H1 (cell line): ENCODE measurements around the gene POU4F1. TPM values are rescaled to one million over a fixed set of nuclear protein-coding genes. Genes with fewer than 3 reads are reported as not detected.
A peak's percentile ranks its signal among the peaks of the same experiment; 100 is the strongest.

Experiments used
- CTCF ChIA-PET: fragments of 300-600 bp; sonication (Branson Sonifier 250); formaldehyde crosslinking; loops from one replicate; lab custom pipeline; 2021; ENCODE audit not compliant: partially characterized antibody; lab: Charles Lee
- POLR2A ChIA-PET: fragments of 300-600 bp; sonication (Branson Sonifier 250); formaldehyde crosslinking; loops from one replicate; lab custom pipeline; 2021; ENCODE audit warnings: inconsistent platforms; ENCODE audit not compliant: partially characterized antibody; lab: Charles Lee
- DNase-seq, 2 experiments: peaks; one replicate each; pipeline versions ENCODE4 v3.0.0 to v3.0.0-alpha.2; 2010 to 2022; ENCODE audit warnings: low spot score in 2 of 2, low read depth in 1 of 2, mixed read lengths in 1 of 2
- FAIRE-seq: peaks from 2 replicates; lab custom pipeline; 2011; peaks lifted over from hg19 to GRCh38; lab: Jason Lieb, UNC
- H2AFZ ChIP-seq: 2 replicates; pipeline ENCODE4 v1.8.1; 2012; ENCODE audit warnings: low read length, inconsistent platforms
- H2AK5ac ChIP-seq: 2 replicates; pipeline ENCODE4 v1.6.1; 2013; ENCODE audit warnings: low read depth, low read length
- H2BK120ac ChIP-seq: replicated peaks from 2 replicates; pipeline ENCODE3; 2013; ENCODE audit warnings: low read depth, low read length, inconsistent platforms
- H2BK12ac ChIP-seq: 2 replicates; pipeline ENCODE4 v1.6.1; 2013; ENCODE audit warnings: low read depth, low read length
- H2BK15ac ChIP-seq: 2 replicates; pipeline ENCODE4 v1.6.1; 2013; ENCODE audit warnings: low read length
- H2BK20ac ChIP-seq: 2 replicates; pipeline ENCODE4 v1.6.1; 2013; ENCODE audit warnings: low read length
- H2BK5ac ChIP-seq: 2 replicates; pipeline ENCODE4 v1.6.1; 2013; ENCODE audit warnings: low read depth, low read length
- H3K14ac ChIP-seq: 2 replicates; pipeline ENCODE4 v1.6.1; 2013; ENCODE audit warnings: inconsistent platforms; ENCODE audit not compliant: insufficient read length
- H3K18ac ChIP-seq: 2 replicates; pipeline ENCODE4 v1.6.1; 2013; ENCODE audit warnings: low read length; ENCODE audit errors: extremely low read depth
- H3K23ac ChIP-seq: 2 replicates; pipeline ENCODE4 v1.6.1; 2013; ENCODE audit warnings: inconsistent platforms; ENCODE audit not compliant: insufficient read length
- H3K23me2 ChIP-seq: 2 replicates; pipeline ENCODE4 v1.6.1; 2013; ENCODE audit warnings: low read depth, low read length
- H3K27ac ChIP-seq: 2 replicates; pipeline ENCODE4 v1.6.1; 2011; ENCODE audit warnings: low read depth, low read length, inconsistent platforms
- H3K27me3 ChIP-seq, 4 experiments: replicated peaks in 1 of 4; 1 replicate in 1 of 4; 2 replicates in 3 of 4; pipeline versions ENCODE4 v1.6.1 to v1.8.1; 2011 to 2013; ENCODE audit warnings: low read length in 3 of 4, mild to moderate bottlenecking in 3 of 4, inconsistent platforms in 2 of 4, mixed read lengths in 2 of 4, moderate library complexity in 1 of 4; ENCODE audit not compliant: control insufficient read depth in 3 of 4, insufficient read depth in 3 of 4; ENCODE audit errors: extremely low read depth in 1 of 4
- H3K36me3 ChIP-seq, 4 experiments: 2 replicates each; pipeline versions ENCODE4 v1.6.1 to v1.8.1; 2011 to 2013; ENCODE audit warnings: mild to moderate bottlenecking in 4 of 4, low read length in 3 of 4, moderate library complexity in 2 of 4, control low read depth in 1 of 4, inconsistent platforms in 1 of 4; ENCODE audit not compliant: insufficient read depth in 4 of 4, control insufficient read depth in 2 of 4
- H3K4ac ChIP-seq: replicated peaks from 2 replicates; pipeline ENCODE3; 2013; ENCODE audit warnings: low read length, low read depth, mixed read lengths, inconsistent platforms; ENCODE audit not compliant: insufficient read length
- H3K4me1 ChIP-seq, 4 experiments: replicated peaks in 1 of 4; 1 replicate in 1 of 4; 2 replicates in 3 of 4; pipeline versions ENCODE4 v1.6.1 to v1.8.1; 2011 to 2013; ENCODE audit warnings: low read length in 3 of 4, inconsistent platforms in 2 of 4, mixed read lengths in 1 of 4; ENCODE audit not compliant: insufficient read depth in 4 of 4, control insufficient read depth in 3 of 4
- H3K4me2 ChIP-seq, 2 experiments: 2 replicates each; pipeline versions ENCODE4 v1.6.1 to v1.8.1; 2011 to 2013; ENCODE audit warnings: low read depth in 2 of 2, low read length in 2 of 2, control low read depth in 1 of 2, inconsistent platforms in 1 of 2, mild to moderate bottlenecking in 1 of 2; ENCODE audit not compliant: insufficient read depth in 1 of 2
- H3K4me3 ChIP-seq, 4 experiments: fragments of 200-600, 300-600 bp in 1 of 4; sonication (generic), shearing (Covaris generic), sonication (Bioruptor Twin) in 1 of 4; 2 replicates each; pipeline versions ENCODE4 v1.5.1 to v1.8.1; 2011 to 2016; ENCODE audit warnings: low read length in 4 of 4, low read depth in 3 of 4, control low read depth in 2 of 4, inconsistent platforms in 2 of 4, mild to moderate bottlenecking in 2 of 4, mixed read lengths in 1 of 4, moderate library complexity in 1 of 4; ENCODE audit not compliant: insufficient read depth in 2 of 4; ENCODE audit errors: extremely low read depth in 1 of 4
- H3K56ac ChIP-seq: replicated peaks from 2 replicates; pipeline ENCODE3; 2013; ENCODE audit warnings: low read depth, mild to moderate bottlenecking, mixed read lengths, low read length, inconsistent platforms; ENCODE audit not compliant: insufficient read length
- H3K79me1 ChIP-seq: 2 replicates; pipeline ENCODE4 v1.6.1; 2013; ENCODE audit warnings: low read depth, low read length, control low read depth
- H3K79me2 ChIP-seq, 2 experiments: 2 replicates each; pipeline versions ENCODE4 v1.6.1 to v1.8.1; 2012 to 2013; ENCODE audit warnings: low read length in 2 of 2, mild to moderate bottlenecking in 2 of 2, inconsistent platforms in 1 of 2; ENCODE audit not compliant: insufficient read depth in 2 of 2, control insufficient read depth in 1 of 2
- H3K9ac ChIP-seq, 4 experiments: replicated peaks in 1 of 4; 1 replicate in 1 of 4; 2 replicates in 3 of 4; pipeline versions ENCODE4 v1.6.1 to v1.8.1; 2011 to 2013; ENCODE audit warnings: low read depth in 3 of 4, low read length in 3 of 4, control low read depth in 2 of 4, mild to moderate bottlenecking in 2 of 4, moderate library complexity in 2 of 4, inconsistent platforms in 1 of 4; ENCODE audit errors: extremely low read depth in 1 of 4
- H3K9me3 ChIP-seq, 2 experiments: 2 replicates each; pipeline versions ENCODE4 v1.6.1 to v1.8.1; 2012 to 2013; ENCODE audit warnings: mild to moderate bottlenecking in 2 of 2, moderate library complexity in 2 of 2, control low read depth in 1 of 2, inconsistent platforms in 1 of 2, low read depth in 1 of 2, low read length in 1 of 2, mixed read lengths in 1 of 2; ENCODE audit not compliant: insufficient read depth in 2 of 2
- H4K20me1 ChIP-seq, 2 experiments: replicated peaks in 1 of 2; 2 replicates each; pipeline versions ENCODE3 to v1.8.1; 2011 to 2013; ENCODE audit warnings: inconsistent platforms in 2 of 2, low read length in 2 of 2, mild to moderate bottlenecking in 1 of 2; ENCODE audit not compliant: insufficient read depth in 2 of 2, control insufficient read depth in 1 of 2
- H4K5ac ChIP-seq: 2 replicates; pipeline ENCODE4 v1.6.1; 2013; ENCODE audit warnings: low read length, low read depth, mixed read lengths, inconsistent platforms; ENCODE audit not compliant: insufficient read length
- H4K8ac ChIP-seq: 2 replicates; pipeline ENCODE4 v1.8.0; 2013; ENCODE audit warnings: mild to moderate bottlenecking, moderate library complexity, low read length, inconsistent platforms; ENCODE audit not compliant: insufficient read depth; ENCODE audit errors: extremely low read depth
- H4K91ac ChIP-seq: replicated peaks from 2 replicates; pipeline ENCODE3; 2013; ENCODE audit warnings: low read length, mixed read lengths, inconsistent platforms; ENCODE audit not compliant: insufficient read length
- EP300 ChIP-seq, 2 experiments: IDR thresholded peaks; 1 replicate in 1 of 2; 2 replicates in 1 of 2; pipeline ENCODE4 v1.6.1; 2011 to 2012; ENCODE audit warnings: low read depth in 2 of 2, low read length in 2 of 2, mild to moderate bottlenecking in 2 of 2, borderline replicate concordance in 1 of 2, inconsistent platforms in 1 of 2, moderate library complexity in 1 of 2
- EZH2 ChIP-seq: fragments of 200-600 bp; sonication (generic); IDR thresholded peaks from 2 replicates; pipeline ENCODE4 v1.7.1; 2012; ENCODE audit warnings: low read depth, mild to moderate bottlenecking, moderate library complexity, low read length, inconsistent platforms; ENCODE audit not compliant: severe bottlenecking
- KDM4A ChIP-seq: IDR thresholded peaks from one replicate; pipeline ENCODE4 v1.7.1; 2012; ENCODE audit warnings: low read depth, mild to moderate bottlenecking, moderate library complexity, low read length, inconsistent platforms; ENCODE audit not compliant: severe bottlenecking
- RNF2 ChIP-seq: fragments of 200-900, 300-1000 bp; sonication (generic); IDR thresholded peaks from 2 replicates; pipeline ENCODE4 v1.7.1; 2016; ENCODE audit warnings: borderline replicate concordance, low read depth, mild to moderate bottlenecking, antibody characterized with exemption, low read length; ENCODE audit not compliant: poor library complexity, severe bottlenecking; ENCODE audit errors: missing control alignments
- SUZ12 ChIP-seq: fragments of 200-600 bp; sonication (generic); IDR thresholded peaks from 2 replicates; pipeline ENCODE4 v1.6.1; 2012; ENCODE audit warnings: mild to moderate bottlenecking, inconsistent platforms, low read length, moderate library complexity, mixed read lengths
- TAF7 ChIP-seq: optimal IDR thresholded peaks from 2 replicates; pipeline ENCODE3; 2011; ENCODE audit warnings: low read depth, mild to moderate bottlenecking, inconsistent platforms, low read length, moderate library complexity, borderline replicate concordance
- WGBS, 2 experiments: shearing (Covaris generic) in 1 of 2; methylation state at CpG; one replicate each; pipeline versions ENCODE4 v1.1.6 to v1.1.7; 2013 to 2015; ENCODE audit warnings: low lambda C conversion rate in 2 of 2, mixed read lengths in 2 of 2, inconsistent platforms in 1 of 2, low coverage in 1 of 2, missing lambda C conversion rate in 1 of 2; ENCODE audit not compliant: insufficient replicate concordance in 2 of 2, insufficient coverage in 1 of 2, insufficient read length in 1 of 2; ENCODE audit errors: extremely low coverage in 1 of 2, missing lambda C conversion rate in 1 of 2; 5-methylcytosine and 5-hydroxymethylcytosine counted together
- polyA plus RNA-seq, 7 experiments: library from polyadenylated mRNA; depleted of rRNA in 3 of 7; stranded (reverse) in 5 of 7; unstranded in 2 of 7; fragments of >200 nt in 5 of 7; fragments of 200-250 nt in 2 of 7; gene quantifications; 1 replicate in 5 of 7; 2 replicates in 1 of 7; 4 replicates in 1 of 7; pipeline versions ENCODE4 v1.2.1 to v1.2.3, GENCODE V29; 2011 to 2013; ENCODE audit warnings: missing spikeins in 2 of 7, mixed read lengths in 2 of 7
- total RNA-seq: library from RNA; stranded (reverse); fragmentation: NEBNext Ultra II Directional; extraction: Animal tissue kit (Norgen Biotek cat#: 25700); gene quantifications from 2 replicates; pipeline ENCODE4 v1.2.1, GENCODE V29; 2021

POU4F1 gene
- total and polyA plus RNA-seq, 2 of the 8 experiments (the other 6 are each of a cell fraction or from before 2014, with no cell fraction given) = 0.09 to 0.32 TPM

DNA sequence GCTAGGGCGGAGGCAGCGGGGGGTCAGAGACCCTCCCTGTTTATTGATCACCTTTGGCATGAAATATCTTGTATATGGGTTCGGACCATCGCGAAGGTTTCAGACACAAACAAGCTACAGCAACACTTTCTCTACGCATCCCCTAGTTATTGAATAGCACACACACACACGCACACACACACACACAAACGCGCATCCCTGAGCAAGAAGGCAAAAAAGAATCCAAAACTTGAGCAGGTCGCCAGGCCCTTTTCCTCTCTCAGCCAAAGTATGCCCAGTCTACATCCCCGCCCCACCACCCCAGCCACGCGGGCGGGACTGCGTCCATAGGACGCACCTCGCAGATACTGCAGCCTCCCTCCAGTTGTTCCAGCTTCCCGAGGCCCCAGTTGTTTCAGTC lies 16.0 kb downstream of the POU4F1 start:
- peaks cover 0 to 1% of the 10 kb centered on the region in 2 experiments for H4K20me1 ChIP-seq
- no peak overlapping the region for H3K56ac ChIP-seq
- TF ChIP-seq KDM4A (peak; percentile 2), EZH2 (peak; percentile 67), TAF7 (no peak), SUZ12 (peak; percentile 72), RNF2 (peak; percentile 62), EP300 (IDR thresholded peaks at IDR 0.05; ENCODE audit: borderline replicate concordance in 1 of 2, low read depth in 2 of 2, low read length in 2 of 2) (no peak)
- H3K4me3 ChIP-seq = peak overlapping the region; percentile 3 to 41 (median 14); a peak in 5 of 8 replicates
- H2BK120ac ChIP-seq = no peak overlapping the region
- no peak overlapping the region for H3K27ac ChIP-seq
- no peak overlapping the region for H4K8ac ChIP-seq
- H2BK15ac ChIP-seq = no peak overlapping the region; the same call in 1 of the 2 replicates
- H3K14ac ChIP-seq = no peak overlapping the region
- WGBS, 2 experiments = 11% methylated on average over 18 of the region's 18 CpGs; no CpG with 5 or more reads in 1 of the 2 experiments
- H2BK5ac ChIP-seq = no peak overlapping the region
- H3K9me3 ChIP-seq = no peaks in the 10 kb centered on the region
- no peak overlapping the region for H4K91ac ChIP-seq
- ChIA-PET POLR2A (no interaction called here), CTCF (interaction anchor here (0.7 to 2.1 kb wide), 38 partner anchors 8 to 473 kb away, joined by 3 to 21 read pairs (median 4); partner anchors contain the start of gene POU4F1)
- H3K18ac ChIP-seq = no peak overlapping the region; the same call in 1 of the 2 replicates
- H2AFZ ChIP-seq = no peak overlapping the region
- H3K79me2 ChIP-seq = no peaks in the 10 kb centered on the region
- no peak overlapping the region for H2BK20ac ChIP-seq
- no peak for DNase-seq
- peaks cover under 1 to 7% (median 2%) of the 10 kb centered on the region in 4 experiments; a peak in 4 of 7 replicates for H3K4me1 ChIP-seq
- H3K27me3 ChIP-seq = peaks cover 16 to 45% (median 29%) of the 10 kb centered on the region in 4 experiments
- no peak for FAIRE-seq
- no peak overlapping the region for H3K4ac ChIP-seq
- H3K36me3 ChIP-seq = no peaks in the 10 kb centered on the region
- no peak overlapping the region for H3K23ac ChIP-seq
- H3K4me2 ChIP-seq = peak overlapping the region; percentile 61 to 85
- H2BK12ac ChIP-seq = no peak overlapping the region
- H3K79me1 ChIP-seq = no peaks in the 10 kb centered on the region
- peaks cover 2% of the 10 kb centered on the region; the same call in 1 of the 2 replicates for H3K23me2 ChIP-seq
- H4K5ac ChIP-seq = no peak overlapping the region
- H2AK5ac ChIP-seq = no peak overlapping the region; the same call in 1 of the 2 replicates
- H3K9ac ChIP-seq = no peak overlapping the region; a peak in 1 of 7 replicates
